NT2/D1 (cell line): Measurements from ENCODE around the gene KIF13A.

Experiments
- YY1 ChIP-seq: IDR thresholded peaks from 2 replicates; pipeline ENCODE4 v1.6.1; 2011; ENCODE audit not compliant: insufficient read length, insufficient read depth
- ZNF274 ChIP-seq: IDR thresholded peaks from 2 replicates; pipeline ENCODE4 v1.6.1; 2011; ENCODE audit warnings: mild to moderate bottlenecking, low read depth, low read length

- TF ChIP-seq ZNF274 = no peak
- no peak for TF ChIP-seq YY1
These were observed 87.4 kb downstream of the KIF13A start for GRCh38 chr6:17900011-17900410.
